ENCODE data around the gene SRSF7. TPM values are rescaled to one million over a fixed set of nuclear protein-coding genes. Genes with fewer than 3 reads are reported as not detected.

Gene SRSF7
- total RNA-seq, 4 donors from 2014 or later = 39.0 to 109 (median 73.4) TPM

GRCh38 chr2:38700881-38701458 is 50.2 kb downstream of the SRSF7 start:
- Histone ChIP-seq H3K27me3 (no peaks in the 10 kb centered on the region), H3K36me3 (peaks cover 0 to 3% of the 10 kb centered on the region in 2 donors), H3K9me3 (no peaks in the 10 kb centered on the region), H3K4me1 (no peaks in the 10 kb centered on the region), H3K4me3 (no peak overlapping the region), H3K27ac (no peak overlapping the region)
- TF ChIP-seq EP300 (IDR thresholded peaks at IDR 0.05) (no peak), POLR2AphosphoS5 (IDR thresholded peaks at IDR 0.05) (no peak), POLR2A (IDR thresholded peaks at IDR 0.05) (no peak), CTCF (IDR thresholded peaks at IDR 0.05) (no peak)
- ATAC-seq = no peak

- no peak overlapping the region for H3K27ac ChIP-seq
- TF ChIP-seq EP300 (IDR thresholded peaks at IDR 0.05) (no peak), POLR2AphosphoS5 (IDR thresholded peaks at IDR 0.05) (no peak), CTCF (IDR thresholded peaks at IDR 0.05) (no peak), POLR2A (IDR thresholded peaks at IDR 0.05) (no peak)
Observed at GRCh38 chr2:38700113-38700785, 50.9 kb downstream of the SRSF7 start.

GRCh38 chr2:38698467-38699003 is 52.6 kb downstream of the SRSF7 start:
- no peaks in the 10 kb centered on the region for H3K9me3 ChIP-seq
- peaks cover 0 to 6% of the 10 kb centered on the region in 2 donors for H3K36me3 ChIP-seq
- H3K4me1 ChIP-seq = no peaks in the 10 kb centered on the region
- TF ChIP-seq POLR2A (IDR thresholded peaks at IDR 0.05) = no peak
- TF ChIP-seq EP300 (IDR thresholded peaks at IDR 0.05) = no peak
- TF ChIP-seq CTCF (IDR thresholded peaks at IDR 0.05) = no peak
- no peak for TF ChIP-seq POLR2AphosphoS5 (IDR thresholded peaks at IDR 0.05)
- WGBS, 2 donors (ENCODE audit: low coverage in 1 of 2) = 94 to 98% methylated on average over 3 to 5 of the region's 5 CpGs
- H3K27me3 ChIP-seq = no peaks in the 10 kb centered on the region
- ATAC-seq = no peak
- no peak overlapping the region for H3K27ac ChIP-seq
- H3K4me3 ChIP-seq = no peak overlapping the region

More at GRCh38 chr2:38700113-38700785, 50.9 kb downstream of the SRSF7 start:
- WGBS, 2 donors (ENCODE audit: low coverage in 1 of 2) = 93 to 96% methylated on average over 5 to 9 of the region's 9 CpGs
- Histone ChIP-seq H3K4me3 (no peak overlapping the region), H3K4me1 (no peaks in the 10 kb centered on the region), H3K9me3 (no peaks in the 10 kb centered on the region), H3K36me3 (peaks cover 0 to 3% of the 10 kb centered on the region in 2 donors), H3K27me3 (no peaks in the 10 kb centered on the region)
- no peak for ATAC-seq

GRCh38 chr2:38697116-38697840 is 53.9 kb downstream of the SRSF7 start:
- no peak overlapping the region for H3K27ac ChIP-seq
- H3K4me3 ChIP-seq = no peak overlapping the region
- no peaks in the 10 kb centered on the region for H3K9me3 ChIP-seq
- H3K27me3 ChIP-seq = no peaks in the 10 kb centered on the region
- H3K36me3 ChIP-seq = peaks cover 0 to 12% of the 10 kb centered on the region in 2 donors
- ATAC-seq = no peak
- H3K4me1 ChIP-seq = no peaks in the 10 kb centered on the region
- TF ChIP-seq POLR2A (IDR thresholded peaks at IDR 0.05) = no peak
- TF ChIP-seq POLR2AphosphoS5 (IDR thresholded peaks at IDR 0.05) = no peak
- no peak for TF ChIP-seq EP300 (IDR thresholded peaks at IDR 0.05)
- TF ChIP-seq CTCF (IDR thresholded peaks at IDR 0.05) = no peak
- WGBS, 2 donors (ENCODE audit: low coverage in 1 of 2) = 74 to 84% methylated on average over 8 of the region's 8 CpGs

Other genes starting within 250 kb of the SRSF7 start
- gene HNRNPLL, start 148.4 kb downstream of the SRSF7 start, total RNA-seq = 10 to 100 TPM; 47.3 to 79.1 (median 68.7) TPM
- gene GALM, start 85.2 kb downstream of the SRSF7 start, total RNA-seq = 10 to 100 TPM in 3 of 4 donors, 1 to 10 TPM in 1; 9.2 to 17.1 (median 13.2) TPM
- gene GEMIN6, start 26.8 kb upstream of the SRSF7 start, total RNA-seq = 10 to 100 TPM in 1 of 4 donors, 1 to 10 TPM in 3; 5.9 to 11.2 (median 6.9) TPM
- gene DHX57, start 124.6 kb upstream of the SRSF7 start, total RNA-seq = 10 to 100 TPM; 10.9 to 24.1 (median 20.1) TPM
- gene MORN2, start 124.6 kb upstream of the SRSF7 start, total RNA-seq = 10 to 100 TPM in 3 of 4 donors, 1 to 10 TPM in 1; 9.1 to 21.6 (median 14.2) TPM
- gene ARHGEF33, start 138.5 kb upstream of the SRSF7 start, total RNA-seq = 1 to 10 TPM in 2 of 4 donors, under 1 TPM in 2; 0.19 to 1.2 (median 1.1) TPM

Data from gastroesophageal sphincter (tissue), 4 donors.